Transverse colon (tissue), 4 donors: Measurements from ENCODE around the gene CETN2. TPM values are rescaled to one million over a fixed set of nuclear protein-coding genes. Genes with fewer than 3 reads are reported as not detected.

Experiments used
- DNase-seq: peaks from one replicate; pipeline ENCODE4 v3.0.0-alpha.2; 2019
- H3K27ac ChIP-seq, 4 donors: fragments of 200-600 bp; sonication (generic); 2 replicates each; pipeline ENCODE4 v1.5.1; 2016 to 2018; ENCODE audit warnings: inconsistent platforms in 4 of 4
- H3K27me3 ChIP-seq: fragments of 200-600 bp; sonication (generic); 2 replicates; pipeline ENCODE4 v1.5.1; 2017; ENCODE audit warnings: inconsistent platforms
- H3K36me3 ChIP-seq, 4 donors: fragments of 200-600 bp; sonication (generic); 2 replicates each; pipeline ENCODE4 v1.5.1; 2017 to 2019; ENCODE audit warnings: inconsistent platforms in 4 of 4
- H3K4me1 ChIP-seq, 4 donors: fragments of 200-600 bp; sonication (generic); 2 replicates each; pipeline ENCODE4 v1.5.1; 2017 to 2020; ENCODE audit warnings: inconsistent platforms in 4 of 4
- H3K4me3 ChIP-seq, 4 donors: fragments of 200-600 bp; sonication (generic); 1 replicate in 1 of 4; 2 replicates in 3 of 4; pipeline versions ENCODE4 v1.5.1 to v1.6.1; 2017 to 2019; ENCODE audit warnings: inconsistent platforms in 4 of 4
- H3K9me3 ChIP-seq, 2 donors: fragments of 200-600 bp; sonication (generic); 2 replicates each; pipeline ENCODE4 v1.5.1; 2017 to 2019; ENCODE audit warnings: inconsistent platforms in 2 of 2
- EP300 ChIP-seq: sonication (generic); formaldehyde crosslinking; IDR thresholded peaks from one replicate; pipeline ENCODE4 v1.6.1; 2017; ENCODE audit warnings: antibody characterized with exemption, low read depth
- POLR2A ChIP-seq: fragments of 450-650 bp; IDR thresholded peaks from one replicate; pipeline ENCODE4 v1.6.1; 2016; ENCODE audit warnings: antibody characterized with exemption, mild to moderate bottlenecking, moderate library complexity
- POLR2AphosphoS5 ChIP-seq, 3 donors: sonication (generic); formaldehyde crosslinking; IDR thresholded peaks; one replicate each; pipeline ENCODE4 v1.6.1; 2016; ENCODE audit warnings: antibody characterized with exemption in 3 of 3
- WGBS, 2 donors: methylation state at CpG; one replicate each; pipeline ENCODE4 v1.1.5; 2018; ENCODE audit warnings: low coverage in 1 of 2; 5-methylcytosine and 5-hydroxymethylcytosine counted together
- in situ Hi-C, 4 donors: fragments of 200-750 bp; cut with MboI; loops; one replicate each; pipeline versions ENCODE4 v1.15.0 to v1.15.1; 2017; ENCODE audit warnings: low sequenced_read_pairs in 3 of 4, low pct_ligation_motif_present in 1 of 4, low pct_unique_long_range_greater_than_20kb in 1 of 4
- intact Hi-C: fragments of 100-400 bp; cut with DNase I; formaldehyde crosslinking; loops from one replicate; pipeline ENCODE4 v1.15.1; 2023; ENCODE audit warnings: low total_unique reads
- total RNA-seq, 4 donors: library from RNA; depleted of rRNA; stranded (reverse); fragments of >200 nt; gene quantifications; one replicate each; pipeline ENCODE4 v1.1.0, GENCODE V29; 2016
- TF ChIP-seq, protein P1 (sequence below), 5 experiments: fragments of 200-600 bp in 3 of 5; fragments of 450-650 bp in 2 of 5; sonication (generic) in 3 of 5; IDR thresholded peaks; 1 replicate in 2 of 5; 2 replicates in 3 of 5; pipeline ENCODE4 v1.5.1; 2016 to 2017; ENCODE audit warnings: antibody characterized with exemption in 5 of 5, inconsistent platforms in 3 of 5, mild to moderate bottlenecking in 2 of 5, moderate library complexity in 1 of 5

CETN2 gene
- total RNA-seq, 4 donors from 2014 or later = 3.4 to 14.6 (median 10.4) TPM

GRCh38 chrX:152847281-152847680, 16.7 kb upstream of the CETN2 start:
- no peaks in the 10 kb centered on the region for H3K36me3 ChIP-seq
- 65% methylated on average over 6 of the region's 6 CpGs; no CpG with 5 or more reads in 1 of the 2 donors for WGBS, 2 donors

GRCh38 chrX:152845618-152846240, 15.2 kb upstream of the CETN2 start:
- TF ChIP-seq, protein P1, sequence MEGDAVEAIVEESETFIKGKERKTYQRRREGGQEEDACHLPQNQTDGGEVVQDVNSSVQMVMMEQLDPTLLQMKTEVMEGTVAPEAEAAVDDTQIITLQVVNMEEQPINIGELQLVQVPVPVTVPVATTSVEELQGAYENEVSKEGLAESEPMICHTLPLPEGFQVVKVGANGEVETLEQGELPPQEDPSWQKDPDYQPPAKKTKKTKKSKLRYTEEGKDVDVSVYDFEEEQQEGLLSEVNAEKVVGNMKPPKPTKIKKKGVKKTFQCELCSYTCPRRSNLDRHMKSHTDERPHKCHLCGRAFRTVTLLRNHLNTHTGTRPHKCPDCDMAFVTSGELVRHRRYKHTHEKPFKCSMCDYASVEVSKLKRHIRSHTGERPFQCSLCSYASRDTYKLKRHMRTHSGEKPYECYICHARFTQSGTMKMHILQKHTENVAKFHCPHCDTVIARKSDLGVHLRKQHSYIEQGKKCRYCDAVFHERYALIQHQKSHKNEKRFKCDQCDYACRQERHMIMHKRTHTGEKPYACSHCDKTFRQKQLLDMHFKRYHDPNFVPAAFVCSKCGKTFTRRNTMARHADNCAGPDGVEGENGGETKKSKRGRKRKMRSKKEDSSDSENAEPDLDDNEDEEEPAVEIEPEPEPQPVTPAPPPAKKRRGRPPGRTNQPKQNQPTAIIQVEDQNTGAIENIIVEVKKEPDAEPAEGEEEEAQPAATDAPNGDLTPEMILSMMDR (IDR thresholded peaks at IDR 0.05) = no peak
- no peak for TF ChIP-seq POLR2AphosphoS5 (IDR thresholded peaks at IDR 0.05)
- TF ChIP-seq POLR2A = no peak
- TF ChIP-seq EP300 = no peak
- 92% methylated on average over 17 of the region's 17 CpGs; no CpG with 5 or more reads in 1 of the 2 donors for WGBS, 2 donors

More at GRCh38 chrX:152847281-152847680, 16.7 kb upstream of the CETN2 start:
- intact Hi-C loops = no loop called here
- H3K27ac ChIP-seq = no peak overlapping the region
- H3K4me1 ChIP-seq = no peaks in the 10 kb centered on the region
- TF ChIP-seq EP300 = no peak
- H3K27me3 ChIP-seq = no peaks in the 10 kb centered on the region
- H3K9me3 ChIP-seq = no peaks in the 10 kb centered on the region
- in situ Hi-C loops = no loop called here
- no peak for DNase-seq
- no peak overlapping the region for H3K4me3 ChIP-seq

GRCh38 chrX:152844256-152844655, 13.7 kb upstream of the CETN2 start:
- H3K36me3 ChIP-seq = no peaks in the 10 kb centered on the region
- H3K27me3 ChIP-seq = no peaks in the 10 kb centered on the region
- no peaks in the 10 kb centered on the region for H3K4me1 ChIP-seq
- no peak overlapping the region for H3K27ac ChIP-seq
- H3K9me3 ChIP-seq = no peaks in the 10 kb centered on the region
- in situ Hi-C loops (no loop called here), intact Hi-C loops (no loop called here)
- no peak for TF ChIP-seq POLR2AphosphoS5 (IDR thresholded peaks at IDR 0.05)
- no peak for TF ChIP-seq POLR2A
- no peak for TF ChIP-seq EP300
- TF ChIP-seq, protein P1 (IDR thresholded peaks at IDR 0.05) = no peak
- 86% methylated on average over 4 of the region's 6 CpGs; no CpG with 5 or more reads in 1 of the 2 donors for WGBS, 2 donors
- H3K4me3 ChIP-seq = no peak overlapping the region
- DNase-seq = no peak

More at GRCh38 chrX:152845618-152846240, 15.2 kb upstream of the CETN2 start:
- Histone ChIP-seq H3K4me1 (no peaks in the 10 kb centered on the region), H3K9me3 (no peaks in the 10 kb centered on the region), H3K36me3 (no peaks in the 10 kb centered on the region), H3K27me3 (no peaks in the 10 kb centered on the region), H3K27ac (no peak overlapping the region), H3K4me3 (no peak overlapping the region)
- in situ Hi-C loops (no loop called here), intact Hi-C loops (no loop called here)
- DNase-seq = no peak

DNA sequence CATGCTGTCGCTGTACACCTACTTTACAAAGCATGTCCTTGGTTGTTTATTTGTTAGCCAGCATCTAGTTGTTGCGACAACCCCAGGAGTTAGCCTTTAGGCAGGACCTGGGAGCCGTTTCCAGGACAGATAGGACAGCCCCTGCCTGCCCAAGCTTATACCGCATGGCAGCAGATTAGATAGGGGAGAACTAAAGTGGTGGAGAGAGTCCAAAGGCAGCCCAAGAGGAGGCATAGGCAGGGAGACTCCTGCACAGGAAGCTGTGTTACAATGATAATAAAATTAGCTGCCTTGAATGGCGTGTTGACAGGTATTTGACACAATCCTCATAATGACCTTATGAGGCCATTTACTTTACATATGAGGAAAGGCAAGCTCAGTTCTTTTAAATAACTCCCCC, 13.3 kb upstream of the CETN2 start:
- TF ChIP-seq EP300 = no peak
- no peak for TF ChIP-seq POLR2A
- TF ChIP-seq, protein P1 (IDR thresholded peaks at IDR 0.05) = no peak
- Histone ChIP-seq H3K27me3 (no peaks in the 10 kb centered on the region), H3K4me1 (no peaks in the 10 kb centered on the region), H3K27ac (no peak overlapping the region), H3K36me3 (no peaks in the 10 kb centered on the region), H3K9me3 (no peaks in the 10 kb centered on the region), H3K4me3 (no peak overlapping the region)
- no peak for DNase-seq
- 76% methylated on average over 5 of the region's 5 CpGs; no CpG with 5 or more reads in 1 of the 2 donors for WGBS, 2 donors
- in situ Hi-C loops = no loop called here
- intact Hi-C loops = no loop called here
